Measurements from ENCODE around the gene DLGAP1. TPM values are rescaled to one million over a fixed set of nuclear protein-coding genes. Genes with fewer than 3 reads are reported as not detected.

The DLGAP1 gene
- total RNA-seq, 1 experiment from 2014 or later: 0.39 TPM

GRCh38 chr18:3863593-3863992, 591.5 kb downstream of the DLGAP1 start:
- ChIA-PET RAD21 (ENCODE audit: low non-redundant PET in 1 of 2, low total read pairs in 2 of 2, uncharacterized antibody in 2 of 2, unreplicated experiment in 2 of 2) (no interaction called here), POLR2A (no interaction called here), CTCF (no interaction called here)
- Histone ChIP-seq H3K4me1 (ENCODE audit: control insufficient read depth in 1 of 2, insufficient read depth in 2 of 2, low read length in 2 of 2) (no peaks in the 10 kb centered on the region), H4K20me1 (ENCODE audit: insufficient read depth) (no peaks in the 10 kb centered on the region), H3K4me3 (replicated peaks in 1 of 2; ENCODE audit: low read depth in 1 of 2, low read length in 2 of 2) (no peak overlapping the region), H3K9ac (ENCODE audit: low read length) (no peak overlapping the region), H3K27ac (ENCODE audit: low read depth, low read length) (no peak overlapping the region), H3K79me2 (ENCODE audit: insufficient read depth, low read length) (no peaks in the 10 kb centered on the region), H3K9me2 (ENCODE audit: insufficient read depth) (no peaks in the 10 kb centered on the region), H2AFZ (ENCODE audit: low read depth, low read length, poor library complexity, severe bottlenecking) (no peak overlapping the region), H3K4me2 (ENCODE audit: low read length) (no peak overlapping the region), H3K9me3 (ENCODE audit: control insufficient read depth in 1 of 2, insufficient read depth in 1 of 2, low read depth in 1 of 2, low read length in 2 of 2) (no peaks in the 10 kb centered on the region), H3K27me3 (ENCODE audit: insufficient read depth, low read length) (no peaks in the 10 kb centered on the region), H3K36me3 (ENCODE audit: control insufficient read depth in 1 of 2, insufficient read depth in 2 of 2, low read length in 2 of 2) (no peaks in the 10 kb centered on the region)
- DNase-seq (ENCODE audit: low read depth, low spot score) (no peak), ATAC-seq (no peak)
- BruUV-seq (replicated peaks): no TSS peak
- no peak for TF ChIP-seq SIN3A (IDR thresholded peaks at IDR 0.05; ENCODE audit: low read depth)
- no peak for TF ChIP-seq CTCF (IDR thresholded peaks at IDR 0.05 in 2 of 3, conservative IDR thresholded peaks at IDR 0.05 in 1 of 3; ENCODE audit: borderline replicate concordance in 1 of 3, insufficient read depth in 1 of 3, low read depth in 2 of 3, low read length in 2 of 3)
- TF ChIP-seq POLR2AphosphoS5 (IDR thresholded peaks at IDR 0.05; ENCODE audit: low read depth, low read length): no peak
- no peak for TF ChIP-seq JUND (IDR thresholded peaks at IDR 0.05)
- TF ChIP-seq CEBPB (IDR thresholded peaks at IDR 0.05; ENCODE audit: low read depth): no peak
- TF ChIP-seq FOSL1 (IDR thresholded peaks at IDR 0.05; ENCODE audit: low read depth): no peak
- no peak for TF ChIP-seq EZH2 (IDR thresholded peaks at IDR 0.05)
- TF ChIP-seq EZH2phosphoT487 (IDR thresholded peaks at IDR 0.05; ENCODE audit: borderline replicate concordance): no peak
- TF ChIP-seq ZNF274 (IDR thresholded peaks at IDR 0.05; ENCODE audit: low read depth, low read length): no peak
- TF ChIP-seq ZFX (IDR thresholded peaks at IDR 0.05): no peak
- no peak for TF ChIP-seq REST (IDR thresholded peaks at IDR 0.05; ENCODE audit: low read depth)
- no peak for TF ChIP-seq RAD21 (IDR thresholded peaks at IDR 0.05; ENCODE audit: low read depth)
- TF ChIP-seq MAX (IDR thresholded peaks at IDR 0.05): no peak
- TF ChIP-seq CBX3 (IDR thresholded peaks at IDR 0.05; ENCODE audit: low read depth): no peak
- no peak for TF ChIP-seq TCF7L2 (IDR thresholded peaks at IDR 0.05; ENCODE audit: borderline replicate concordance, extremely low read depth, insufficient read depth, insufficient read length)
- TF ChIP-seq YY1 (IDR thresholded peaks at IDR 0.05; ENCODE audit: extremely low read depth, insufficient replicate concordance, low read depth, low read length): no peak
- no peak for TF ChIP-seq SRF (IDR thresholded peaks at IDR 0.05; ENCODE audit: low read depth)
- intact Hi-C loops (cut with micrococcal nuclease): no loop called here

All from HCT116 (cell line).